Bone marrow (tissue), 2 donors: ENCODE results near the gene PPP1R2C.

Experiments
- DNase-seq, 2 donors: peaks; one replicate each; lab custom pipeline; 2025; lab: John Stamatoyannopoulos, UW

The PPP1R2C gene

DNA sequence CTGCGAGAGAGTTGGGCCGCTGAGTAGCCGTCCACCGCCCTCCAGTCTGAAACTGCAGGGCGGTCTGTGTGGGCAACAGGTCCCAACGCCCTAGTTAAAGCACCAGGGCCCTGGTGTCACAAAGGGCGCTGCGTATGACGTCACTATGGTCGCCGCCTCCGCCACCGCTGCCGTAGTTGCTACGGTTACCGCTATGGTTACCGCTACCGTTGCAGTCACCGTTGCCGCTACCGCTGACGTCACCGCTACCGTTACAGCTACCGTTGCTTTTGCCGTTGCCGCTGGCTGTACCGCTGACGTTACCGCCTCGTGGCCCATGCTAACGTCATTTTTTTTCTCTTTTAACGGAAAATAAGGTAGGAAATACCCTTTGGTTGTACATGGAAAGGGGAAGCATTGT is at the start of gene PPP1R2C:
Gene PPP1R2C (minus strand): TSS at position 68 of the 400 bp plus-strand sequence. CDS start 84 bp downstream, outside the sequence.
- DNase-seq, result no peak

DNA sequence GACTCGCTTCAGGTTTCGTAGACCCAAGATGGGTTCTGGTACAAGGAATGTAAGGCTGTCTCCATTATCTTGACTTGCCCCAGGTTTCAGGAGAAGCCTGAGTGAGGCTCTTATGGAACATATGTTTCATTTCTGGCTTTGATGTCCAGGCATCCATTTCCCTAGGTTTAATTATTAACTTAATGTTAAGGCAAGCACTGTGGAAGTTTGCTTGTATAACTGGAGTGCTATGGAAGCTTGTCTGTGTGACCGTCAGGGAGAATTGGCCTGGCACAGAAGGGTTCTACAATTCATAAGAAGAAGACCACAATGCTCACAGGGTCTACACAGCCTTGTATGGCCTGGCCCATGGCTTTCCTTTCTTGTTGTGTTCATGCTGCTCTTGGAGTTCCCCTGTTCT is 47.2 kb upstream of the PPP1R2C start:
- DNase-seq, result no peak

DNA sequence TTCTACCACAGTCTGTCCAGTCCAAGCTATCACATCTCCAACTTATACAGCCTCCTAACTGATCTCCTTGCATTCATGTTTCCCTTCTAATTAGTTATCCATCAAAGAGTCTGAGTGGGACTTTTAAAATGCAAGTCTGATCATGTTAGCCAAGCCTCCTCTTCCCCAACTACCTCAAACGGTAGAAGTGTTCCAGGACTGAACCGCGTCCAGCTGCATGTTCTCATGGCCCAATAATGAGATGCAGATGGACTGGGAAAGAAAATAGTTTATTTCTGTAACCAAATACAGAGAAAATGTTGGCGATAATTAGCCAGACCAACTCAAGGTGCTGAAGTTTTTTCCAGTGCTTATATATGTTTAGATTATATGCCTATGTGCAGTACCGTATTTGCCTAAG is 46.6 kb upstream of the PPP1R2C start:
- DNase-seq, result no peak

- no peak for DNase-seq
Observed at GRCh38 chrX:42823443-42823842, 45.5 kb upstream of the PPP1R2C start.

DNA sequence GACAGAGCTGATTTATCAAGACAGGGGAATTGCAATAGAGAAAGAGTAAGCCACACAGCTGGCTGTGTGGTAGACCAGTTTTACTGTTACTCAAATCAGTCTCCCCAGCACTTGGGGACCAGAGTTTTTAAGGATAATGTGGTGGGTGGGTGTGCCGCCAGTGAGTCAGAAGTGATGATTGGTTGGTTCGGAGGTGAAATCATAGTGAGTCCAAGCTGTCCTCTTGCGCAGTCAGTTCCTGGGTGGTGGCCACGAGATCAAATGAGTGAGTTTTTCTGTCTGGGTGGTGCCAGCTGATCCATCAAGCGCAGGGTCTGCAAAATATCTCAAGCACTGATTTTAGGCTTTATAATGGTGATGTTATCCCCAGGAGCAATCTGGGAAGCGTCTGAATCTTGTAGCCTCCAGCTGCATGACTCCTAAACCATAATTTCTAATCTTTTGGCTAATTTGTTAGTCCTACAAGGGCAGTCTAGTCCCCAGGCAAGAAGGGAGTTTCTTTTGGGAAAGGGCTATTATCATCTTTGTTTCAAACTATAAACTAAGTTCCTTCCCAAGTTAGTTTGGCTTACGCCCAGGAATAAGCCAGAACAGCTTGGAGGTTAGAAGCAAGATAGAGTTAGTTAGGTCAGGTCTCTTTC is 44.0 kb upstream of the PPP1R2C start:
- DNase-seq, result no peak

- DNase-seq, result no peak
Observed at GRCh38 chrX:42818151-42818921, 40.4 kb upstream of the PPP1R2C start.

DNA sequence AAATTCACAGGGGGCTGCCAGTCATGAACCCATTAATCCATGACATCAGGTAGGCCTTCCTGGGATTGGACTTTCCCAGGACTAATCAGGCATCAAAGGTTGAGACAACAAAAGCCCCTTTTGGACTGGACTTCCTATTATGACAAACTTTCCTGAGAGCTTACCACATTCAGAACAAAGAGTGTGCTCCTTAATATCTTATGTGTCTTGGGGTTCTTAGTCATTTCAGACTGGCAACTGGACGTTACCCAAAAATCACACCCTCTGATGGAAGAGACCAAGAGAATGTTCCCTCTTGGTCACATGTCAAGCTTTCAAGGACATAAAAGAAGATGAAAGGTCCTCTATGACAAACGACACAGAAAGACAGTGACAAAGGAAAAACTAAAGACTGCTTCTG is 31.6 kb upstream of the PPP1R2C start:
- no peak for DNase-seq

DNA sequence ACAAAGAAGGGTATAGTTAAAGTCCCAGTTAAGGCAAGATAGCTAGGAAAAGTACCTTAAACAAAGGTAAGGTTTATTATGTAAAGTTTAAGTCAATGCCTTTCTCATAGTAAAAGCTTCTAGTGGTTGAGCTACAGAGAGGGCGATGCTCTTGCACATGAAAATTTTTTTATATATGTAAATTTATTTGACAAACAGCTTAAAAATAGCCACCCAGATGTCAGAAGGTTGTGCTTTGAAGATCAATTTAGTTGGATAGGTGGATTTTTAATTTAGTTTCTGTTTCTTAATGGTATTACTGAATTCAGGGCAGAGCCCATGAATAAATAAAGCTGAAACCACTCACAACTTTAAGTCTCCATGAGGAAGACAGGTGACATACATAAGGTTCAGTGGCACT is 29.4 kb upstream of the PPP1R2C start:
- DNase-seq, result no peak

- DNase-seq, result no peak
Observed at GRCh38 chrX:42804524-42804923, 26.6 kb upstream of the PPP1R2C start.

DNA sequence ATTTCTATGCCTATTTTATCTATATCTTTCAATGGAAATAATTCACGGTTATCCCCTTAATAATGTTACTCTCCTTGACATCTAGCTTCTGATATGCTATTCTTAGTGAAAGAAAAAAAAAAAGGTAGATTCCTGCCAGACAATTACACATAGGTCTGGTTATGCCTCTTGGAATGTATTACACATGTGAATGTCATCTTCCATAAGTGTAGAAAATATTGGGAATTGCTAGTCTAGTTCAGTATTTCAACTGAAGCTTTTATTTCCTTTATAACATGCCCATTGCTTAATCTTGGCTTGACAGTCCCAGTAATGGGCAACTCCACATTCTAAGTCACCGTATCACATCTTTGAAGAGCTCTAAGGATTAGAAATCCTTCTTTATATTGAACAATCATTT is 25.4 kb upstream of the PPP1R2C start:
- DNase-seq, result no peak

GRCh38 chrX:42797651-42798269 is 19.8 kb upstream of the PPP1R2C start:
- DNase-seq, result no peak

GRCh38 chrX:42783451-42783850 is 5.5 kb upstream of the PPP1R2C start:
- DNase-seq, result no peak

GRCh38 chrX:42776195-42776594 is 1.8 kb downstream of the PPP1R2C start:
- DNase-seq, result no peak

DNA sequence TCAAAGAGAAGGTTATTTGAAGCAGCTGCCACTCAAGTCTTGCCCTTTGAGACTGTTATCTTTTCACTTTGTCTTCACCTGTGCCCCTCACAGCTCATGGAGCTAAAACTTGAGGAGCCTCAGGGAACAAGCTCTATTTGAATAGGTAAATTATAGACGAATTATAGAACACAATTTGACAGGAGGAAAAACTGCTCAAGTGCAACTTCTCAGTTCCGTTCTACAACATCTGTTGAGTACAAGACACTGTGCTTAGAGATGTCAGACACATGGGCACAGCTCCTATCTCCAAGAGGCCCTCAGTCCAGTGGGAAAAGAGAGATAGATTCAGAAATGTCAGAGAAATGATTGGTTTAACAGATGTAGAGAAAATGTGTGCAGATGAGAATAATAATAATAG is 5.1 kb downstream of the PPP1R2C start:
- no peak for DNase-seq

DNA sequence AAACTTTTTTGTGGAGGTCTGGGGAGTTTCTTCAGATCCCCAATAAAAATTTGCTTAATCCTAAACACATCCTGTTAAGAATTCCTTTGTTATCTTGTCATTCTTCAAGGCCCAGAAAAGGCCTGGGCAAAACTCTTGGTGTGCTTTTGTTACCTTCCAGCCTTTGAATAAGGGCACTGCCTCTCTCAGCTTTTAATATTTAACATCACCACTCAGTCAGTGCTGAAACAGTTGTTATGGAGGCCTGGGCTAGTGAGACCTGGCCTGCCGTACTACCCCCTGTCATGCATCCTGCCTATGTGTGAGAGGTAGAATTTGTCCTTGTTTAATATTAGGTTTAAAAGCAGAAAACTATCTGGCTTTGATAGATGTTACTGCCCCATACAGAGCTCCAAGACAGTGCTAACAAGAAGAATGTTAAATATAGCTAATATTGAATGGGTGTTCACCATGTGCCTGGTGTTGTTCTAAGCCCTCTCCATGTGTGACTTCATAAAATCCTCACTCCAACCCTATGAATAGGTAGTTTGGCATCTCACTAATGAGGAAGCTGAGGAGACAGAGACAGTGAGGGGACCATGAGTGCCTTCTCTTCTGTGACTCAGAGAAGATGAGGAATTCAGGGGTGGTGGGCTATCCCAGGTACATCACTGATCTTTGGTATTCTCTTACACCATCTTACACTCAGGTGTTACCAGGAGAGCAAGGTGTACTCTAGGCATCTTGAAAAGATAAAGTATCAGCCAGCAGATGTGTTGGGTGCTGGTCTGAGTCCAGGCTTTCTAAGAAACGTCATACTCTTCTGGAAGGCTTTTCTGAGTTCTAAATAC is 6.2 kb downstream of the PPP1R2C start:
- DNase-seq, result no peak

DNA sequence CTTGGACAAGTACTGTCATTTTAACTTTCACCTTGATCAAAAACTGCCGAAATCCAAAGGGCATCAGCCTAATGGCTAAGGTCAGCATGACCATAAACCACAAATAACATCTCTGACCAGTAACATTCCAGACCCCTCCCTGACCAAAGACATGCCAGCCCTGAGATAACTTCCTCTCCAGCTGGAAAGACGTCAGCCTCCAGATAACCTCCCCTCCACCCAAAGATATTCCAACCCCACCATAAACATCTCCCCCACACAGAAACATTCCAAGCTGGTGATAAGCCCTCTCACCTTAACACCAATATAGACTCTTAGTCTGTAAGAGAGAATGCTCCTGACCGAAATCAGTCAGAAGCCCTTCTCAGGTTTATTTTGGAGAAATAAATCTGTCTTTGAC is 7.4 kb downstream of the PPP1R2C start:
- DNase-seq, result no peak

DNA sequence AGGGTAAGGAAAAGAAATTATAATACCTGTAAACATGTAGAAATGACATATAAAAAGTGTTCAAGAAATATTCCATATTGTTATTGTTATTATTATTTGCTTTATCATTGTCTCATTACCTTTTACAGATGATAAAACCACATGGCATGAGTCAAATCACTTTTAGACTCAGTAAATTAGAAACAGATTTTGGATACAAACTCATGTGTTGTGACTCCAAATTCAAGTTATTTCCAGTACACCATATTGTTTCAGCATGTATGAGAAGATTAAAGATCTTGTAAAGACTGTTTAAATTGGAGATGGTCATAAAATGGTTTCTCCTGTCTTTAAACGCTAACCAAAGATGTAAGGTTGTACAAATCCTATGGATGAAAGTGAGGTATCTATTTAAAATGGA is 18.1 kb downstream of the PPP1R2C start:
- DNase-seq, result no peak

- DNase-seq, result no peak
Observed at GRCh38 chrX:42755815-42756214, 22.1 kb downstream of the PPP1R2C start.

- DNase-seq, result no peak
Observed at GRCh38 chrX:42754603-42755002, 23.4 kb downstream of the PPP1R2C start.

- DNase-seq, result no peak
Observed at GRCh38 chrX:42754115-42754514, 23.8 kb downstream of the PPP1R2C start.

DNA sequence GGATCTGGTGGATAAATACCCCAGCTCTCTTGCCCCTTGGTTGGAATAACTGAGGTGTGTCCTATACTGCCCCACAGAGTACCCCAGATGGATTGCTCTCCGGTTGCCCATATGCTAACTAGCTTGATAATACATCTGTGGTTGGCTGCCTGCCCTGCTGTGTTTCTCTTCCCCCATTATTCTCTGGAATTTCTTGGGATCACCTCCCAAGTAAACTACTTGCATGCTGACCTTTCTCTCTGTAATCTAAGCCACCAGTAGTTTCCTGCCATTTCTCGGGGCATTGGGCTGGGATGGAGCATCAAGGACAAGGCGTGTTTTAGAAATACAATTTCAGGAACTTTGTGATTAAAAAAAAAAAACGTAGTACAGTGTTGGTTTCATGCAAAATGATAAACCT is 25.2 kb downstream of the PPP1R2C start:
- DNase-seq, result no peak

GRCh38 chrX:42751573-42751972 is 26.4 kb downstream of the PPP1R2C start:
- no peak for DNase-seq
